ENCODE results near the gene NFKBIA. TPM values are rescaled to one million over a fixed set of nuclear protein-coding genes. Genes with fewer than 3 reads are reported as not detected.

The NFKBIA gene
- polyA plus RNA-seq, 3 donors from 2014 or later = 339 to 579 (median 435) TPM

DNA sequence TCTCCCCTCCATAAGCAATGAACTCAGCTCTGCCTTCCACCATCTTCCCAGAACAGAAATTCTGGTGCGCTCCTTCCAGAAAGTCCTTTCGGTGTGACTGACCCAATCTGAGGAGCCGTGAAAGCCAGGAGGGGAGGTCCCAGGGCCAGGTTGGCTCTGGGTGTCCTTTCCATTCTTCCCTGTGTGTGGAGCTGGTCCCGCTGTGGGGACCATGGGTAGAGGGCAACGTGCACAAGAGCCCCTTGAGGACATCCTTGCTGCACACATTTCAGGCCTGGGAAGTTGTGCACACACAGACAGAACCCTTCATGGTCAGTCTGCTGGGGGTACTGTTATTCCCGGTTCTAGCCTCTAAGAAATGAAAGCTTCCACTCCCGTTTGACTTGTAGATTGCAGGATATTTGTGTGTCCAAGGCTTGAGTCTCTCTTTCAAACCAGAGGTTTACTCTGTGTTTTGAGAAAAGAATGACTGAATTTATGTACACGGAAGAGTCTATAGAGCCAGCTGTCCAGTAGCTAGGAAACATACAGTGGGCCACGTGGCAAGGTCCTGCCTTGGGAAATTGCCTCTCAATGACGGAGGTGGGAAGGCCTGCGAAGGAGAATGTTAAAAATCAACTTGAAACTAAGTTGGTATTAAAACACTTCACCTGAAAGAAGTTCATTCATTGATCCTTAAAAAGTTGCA is 10.1 kb downstream of the NFKBIA start:
- DNase-seq = no peak
- no peak overlapping the region for H3K4me3 Mint-ChIP-seq
- H3K4me1 Mint-ChIP-seq = peaks cover 6 to 11% of the 10 kb centered on the region in 2 donors
- H3K36me3 Mint-ChIP-seq = peaks cover 3 to 13% (median 6%) of the 10 kb centered on the region in 3 donors
- H3K27ac Mint-ChIP-seq = peak overlapping the region in 1 of 6 donors; percentile 21
- no peaks in the 10 kb centered on the region for H3K9me3 Mint-ChIP-seq
- H3K27me3 Mint-ChIP-seq (ENCODE audit: low read depth in 3 of 3) = peaks cover 4 to 8% (median 7%) of the 10 kb centered on the region in 3 donors

DNA sequence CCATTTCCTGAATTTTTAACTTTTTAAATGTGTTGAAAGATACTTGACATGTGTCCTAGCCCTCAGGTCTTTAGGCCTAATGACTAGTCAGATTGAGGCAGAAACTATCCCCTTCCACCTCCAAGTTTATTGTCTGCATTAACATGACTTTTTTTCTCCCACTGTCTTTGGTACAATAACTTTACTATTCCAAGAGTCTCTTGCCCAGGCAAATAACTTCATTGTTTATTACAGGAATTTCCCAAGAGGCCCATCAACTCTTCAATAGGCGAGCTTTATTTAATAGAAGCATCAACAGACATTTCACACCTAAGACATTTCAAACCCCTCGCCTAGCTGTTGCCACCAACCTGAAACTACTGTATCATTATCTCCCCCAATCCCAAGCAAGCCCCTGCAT is 10.7 kb downstream of the NFKBIA start:
- Mint-ChIP-seq H3K27ac (peak overlapping the region in 2 of 6 donors; percentile 21 to 48), H3K36me3 (peaks cover 3 to 8% (median 3%) of the 10 kb centered on the region in 3 donors), H3K9me3 (no peaks in the 10 kb centered on the region), H3K27me3 (ENCODE audit: low read depth in 3 of 3) (peaks cover under 1 to 3% (median 1%) of the 10 kb centered on the region in 3 donors), H3K4me3 (no peak overlapping the region), H3K4me1 (peaks cover 2 to 5% of the 10 kb centered on the region in 2 donors)
- no peak for DNase-seq

DNA sequence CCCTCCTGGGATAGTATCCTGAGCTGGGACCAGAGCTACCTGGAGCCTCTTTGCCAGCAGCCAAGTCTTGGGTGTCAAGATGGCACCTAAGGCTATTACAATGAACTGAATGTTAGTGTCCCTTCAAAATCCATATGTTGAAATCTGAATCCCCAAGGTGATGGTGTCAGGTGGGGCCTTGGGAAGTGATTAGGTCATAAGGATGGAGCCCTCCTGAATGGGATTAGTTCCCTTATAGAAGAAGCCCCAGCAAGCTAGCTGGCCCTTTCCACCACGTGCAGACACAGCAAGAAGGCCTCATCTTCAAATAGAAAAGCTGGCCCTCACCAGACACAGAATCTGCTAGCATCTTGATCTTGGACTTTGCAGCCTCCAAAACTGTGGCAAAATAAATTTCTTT is 12.4 kb downstream of the NFKBIA start:
- Mint-ChIP-seq H3K4me3 (no peak overlapping the region), H3K9me3 (no peaks in the 10 kb centered on the region), H3K36me3 (peaks cover 0 to 3% (median 0%) of the 10 kb centered on the region in 3 donors)

DNA sequence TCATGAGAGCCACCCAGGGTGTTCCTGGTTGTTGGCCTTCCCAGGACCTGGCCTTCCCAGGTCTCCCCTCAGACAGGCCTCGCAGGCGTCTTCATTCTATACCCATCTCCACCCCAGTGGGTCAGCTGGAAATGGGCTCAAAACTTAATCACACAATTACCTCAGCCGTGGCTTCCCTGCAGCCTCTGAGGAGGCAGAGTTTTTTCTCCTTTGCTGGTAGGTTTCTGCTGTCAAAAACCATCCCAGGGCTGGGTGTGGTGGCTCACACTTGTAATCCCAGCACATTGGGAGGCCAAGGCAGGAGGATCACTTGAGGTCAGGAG is 13.2 kb downstream of the NFKBIA start:
- H3K36me3 Mint-ChIP-seq = peaks cover 0 to 3% (median 0%) of the 10 kb centered on the region in 3 donors
- no peak overlapping the region for H3K27ac Mint-ChIP-seq
- H3K4me3 Mint-ChIP-seq = no peak overlapping the region
- H3K27me3 Mint-ChIP-seq (ENCODE audit: low read depth in 3 of 3) = peaks cover 0 to 3% (median 2%) of the 10 kb centered on the region in 3 donors
- H3K4me1 Mint-ChIP-seq = no peaks in the 10 kb centered on the region
- no peaks in the 10 kb centered on the region for H3K9me3 Mint-ChIP-seq
- no peak for DNase-seq

More for the DNA sequence above, 12.4 kb downstream of the NFKBIA start:
- Mint-ChIP-seq H3K4me1 (no peaks in the 10 kb centered on the region), H3K27ac (no peak overlapping the region), H3K27me3 (ENCODE audit: low read depth in 3 of 3) (peaks cover 0 to 3% (median 0%) of the 10 kb centered on the region in 3 donors)
- no peak for DNase-seq

DNA sequence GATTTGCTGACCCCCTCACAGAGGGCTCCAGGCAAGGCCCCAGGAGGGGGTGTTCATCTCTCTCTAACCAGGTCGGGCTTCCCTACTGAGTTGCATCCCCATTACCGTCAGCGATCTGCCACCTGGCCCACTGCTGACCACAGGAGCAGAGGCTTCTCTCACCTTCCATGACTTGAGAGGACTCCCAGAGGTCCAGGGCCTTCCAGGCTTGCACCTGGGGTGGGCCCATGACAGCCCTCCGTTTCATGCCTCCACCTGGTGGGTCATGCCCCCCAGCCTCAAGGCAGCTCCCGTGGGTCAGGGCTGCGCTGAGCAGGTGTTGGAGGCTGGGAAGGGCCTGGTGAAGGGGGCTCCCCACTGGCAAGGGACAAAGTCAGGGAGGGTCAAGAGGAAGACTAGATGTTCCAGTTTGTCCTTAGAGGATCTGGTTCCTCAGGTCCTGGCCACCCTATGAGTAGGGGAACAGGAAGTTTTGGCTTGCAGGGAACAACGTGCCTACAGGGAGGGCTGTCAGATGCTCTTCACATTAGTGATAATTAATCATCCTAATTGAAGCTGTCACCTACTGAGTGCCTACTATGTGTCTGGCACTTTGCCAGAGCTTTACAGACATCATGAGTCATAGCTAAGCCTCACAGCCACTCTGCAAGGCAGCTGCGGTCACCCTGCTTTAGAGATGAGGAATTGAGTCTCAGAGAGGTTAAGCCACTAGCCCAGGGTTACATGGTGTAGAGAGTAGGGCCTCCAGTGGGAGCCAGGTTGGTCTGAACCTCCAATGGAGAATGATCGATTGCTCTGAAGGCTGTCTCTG is 13.8 kb downstream of the NFKBIA start:
- Mint-ChIP-seq H3K9me3 (no peaks in the 10 kb centered on the region), H3K27ac (peak overlapping the region in 1 of 6 donors; percentile 67), H3K36me3 (peaks cover 0 to 3% (median 0%) of the 10 kb centered on the region in 3 donors), H3K4me3 (no peak overlapping the region), H3K4me1 (no peaks in the 10 kb centered on the region), H3K27me3 (ENCODE audit: low read depth in 3 of 3) (peaks cover 0 to 3% (median 2%) of the 10 kb centered on the region in 3 donors)
- DNase-seq = peak in 1 of 3 donors; percentile 48

DNA sequence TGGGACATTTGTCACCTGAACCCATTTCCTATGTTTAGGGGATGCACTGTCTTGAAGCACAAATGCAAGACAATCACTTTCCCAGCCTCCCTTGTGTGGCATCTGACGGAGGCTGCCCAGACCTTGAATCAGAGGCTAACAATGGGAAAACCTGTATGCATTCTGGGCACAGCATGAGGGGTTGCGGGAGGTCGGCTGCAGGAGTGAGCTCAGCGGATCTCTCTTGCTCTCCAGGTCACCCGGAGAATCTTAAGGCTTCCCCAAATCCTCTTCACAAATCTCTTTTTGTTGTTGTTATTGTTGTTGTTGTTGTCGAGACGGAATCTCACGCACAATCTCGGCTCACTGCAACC is 15.3 kb downstream of the NFKBIA start:
- H3K27ac Mint-ChIP-seq = no peak overlapping the region
- peaks cover 0 to 3% (median 2%) of the 10 kb centered on the region in 3 donors for H3K27me3 Mint-ChIP-seq (ENCODE audit: low read depth in 3 of 3)
- H3K4me1 Mint-ChIP-seq = no peaks in the 10 kb centered on the region
- DNase-seq = no peak
- H3K9me3 Mint-ChIP-seq = no peaks in the 10 kb centered on the region
- no peaks in the 10 kb centered on the region for H3K36me3 Mint-ChIP-seq
- H3K4me3 Mint-ChIP-seq = no peak overlapping the region

DNA sequence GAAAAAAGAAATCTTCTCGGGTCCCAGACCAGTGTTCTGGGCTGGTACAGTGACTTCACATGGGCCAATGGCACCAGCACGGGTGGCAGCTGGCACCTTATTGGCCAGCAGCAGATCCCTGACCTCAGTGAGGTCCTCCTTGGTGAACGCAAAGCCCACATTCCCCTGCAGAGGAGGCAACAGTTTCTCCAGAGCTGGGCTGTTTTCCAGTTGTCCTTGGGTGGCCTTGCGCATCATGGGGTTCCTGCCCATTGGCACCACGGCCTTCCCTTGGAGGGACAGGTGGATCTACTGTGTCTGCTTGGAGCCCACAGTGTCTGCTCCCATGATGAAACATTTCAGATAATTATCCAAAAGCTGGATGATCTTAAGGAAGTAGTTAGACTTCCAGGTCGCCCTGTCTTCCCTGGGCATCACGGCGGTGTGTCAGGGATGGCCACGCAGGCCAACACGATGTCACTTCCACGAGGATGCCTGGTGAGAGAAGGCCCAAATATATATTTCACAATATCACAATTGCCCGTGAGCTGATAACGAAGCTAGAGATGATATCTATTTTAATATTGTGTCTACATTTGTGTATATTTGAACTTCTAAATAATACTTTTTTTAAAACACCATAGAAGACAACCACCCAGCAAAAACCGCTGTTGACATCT is 15.8 kb downstream of the NFKBIA start:
- no peak for DNase-seq
- H3K27ac Mint-ChIP-seq = no peak overlapping the region

DNA sequence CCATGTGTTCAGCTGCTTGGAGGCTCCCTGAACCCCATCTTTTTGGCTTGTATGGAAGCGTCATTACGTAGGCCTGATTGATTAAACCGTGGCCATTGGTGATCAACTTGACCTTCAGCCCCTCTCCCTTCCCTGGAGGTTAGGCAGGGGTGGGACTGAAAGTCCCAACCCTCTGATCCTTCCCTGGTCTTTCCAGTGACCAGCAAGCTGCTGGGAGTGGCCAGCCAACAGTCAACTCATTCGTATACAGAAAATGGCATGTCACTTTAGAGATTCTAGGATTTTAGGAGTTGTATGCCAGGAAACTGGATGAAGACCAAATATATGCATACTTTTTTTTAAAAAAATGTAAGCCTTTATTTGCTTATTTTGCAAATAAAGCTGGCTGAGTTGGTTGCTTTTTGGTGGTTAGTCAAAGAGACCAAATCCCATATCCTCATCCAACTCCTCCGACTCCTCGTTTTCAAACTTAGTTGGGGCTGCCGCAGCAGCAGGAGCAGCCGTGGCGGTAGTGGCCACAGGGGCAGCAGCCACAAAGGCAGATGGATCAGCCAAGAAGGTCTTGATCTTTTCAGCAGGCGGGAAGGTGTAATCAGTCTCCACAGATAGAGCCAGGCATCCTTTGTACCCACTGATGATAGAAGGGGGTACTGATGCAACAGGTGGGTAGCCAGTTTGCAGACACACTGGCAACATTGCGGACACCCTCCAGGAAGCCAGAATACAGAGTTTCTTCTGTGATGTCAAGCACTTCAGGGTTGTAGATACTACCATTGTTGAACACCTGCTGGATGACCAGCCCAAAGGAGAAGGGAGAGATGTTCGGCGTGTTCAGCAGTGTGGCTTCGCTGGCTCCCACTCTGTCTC is 16.6 kb downstream of the NFKBIA start:
- no peak overlapping the region for H3K27ac Mint-ChIP-seq
- peaks cover 0 to 2% (median 0%) of the 10 kb centered on the region in 3 donors for H3K27me3 Mint-ChIP-seq (ENCODE audit: low read depth in 3 of 3)
- no peaks in the 10 kb centered on the region for H3K4me1 Mint-ChIP-seq
- no peak overlapping the region for H3K4me3 Mint-ChIP-seq
- no peak for DNase-seq
- no peaks in the 10 kb centered on the region for H3K9me3 Mint-ChIP-seq
- H3K36me3 Mint-ChIP-seq = no peaks in the 10 kb centered on the region

More for the DNA sequence above, 15.8 kb downstream of the NFKBIA start:
- H3K27me3 Mint-ChIP-seq (ENCODE audit: low read depth in 3 of 3) = peaks cover 0 to 2% (median 2%) of the 10 kb centered on the region in 3 donors
- no peak overlapping the region for H3K4me3 Mint-ChIP-seq
- H3K9me3 Mint-ChIP-seq = no peaks in the 10 kb centered on the region
- H3K4me1 Mint-ChIP-seq = no peaks in the 10 kb centered on the region
- H3K36me3 Mint-ChIP-seq = no peaks in the 10 kb centered on the region

DNA sequence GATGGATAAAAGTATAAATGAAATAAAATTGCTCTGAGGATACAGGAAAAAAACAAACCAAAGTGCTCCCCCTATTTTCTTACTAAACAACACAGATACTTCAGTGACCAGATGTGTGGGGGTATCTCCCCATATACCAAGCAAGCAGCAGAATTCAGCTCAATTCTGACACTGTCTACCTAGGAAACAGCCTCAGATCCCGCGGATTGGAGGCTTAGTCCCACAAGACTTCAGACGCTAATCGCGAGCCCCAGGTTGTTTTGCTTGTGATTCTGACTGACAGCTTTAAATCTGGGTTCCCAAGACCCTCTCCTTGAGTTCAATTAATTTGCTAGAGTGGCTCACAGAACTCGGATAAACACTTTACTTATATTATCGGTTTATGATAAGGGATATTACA is 17.3 kb downstream of the NFKBIA start:
- Mint-ChIP-seq H3K4me3 (no peak overlapping the region), H3K4me1 (no peaks in the 10 kb centered on the region), H3K36me3 (no peaks in the 10 kb centered on the region), H3K9me3 (no peaks in the 10 kb centered on the region), H3K27me3 (ENCODE audit: low read depth in 3 of 3) (peaks cover 0 to 2% (median 0%) of the 10 kb centered on the region in 3 donors), H3K27ac (no peak overlapping the region)
- no peak for DNase-seq

DNA sequence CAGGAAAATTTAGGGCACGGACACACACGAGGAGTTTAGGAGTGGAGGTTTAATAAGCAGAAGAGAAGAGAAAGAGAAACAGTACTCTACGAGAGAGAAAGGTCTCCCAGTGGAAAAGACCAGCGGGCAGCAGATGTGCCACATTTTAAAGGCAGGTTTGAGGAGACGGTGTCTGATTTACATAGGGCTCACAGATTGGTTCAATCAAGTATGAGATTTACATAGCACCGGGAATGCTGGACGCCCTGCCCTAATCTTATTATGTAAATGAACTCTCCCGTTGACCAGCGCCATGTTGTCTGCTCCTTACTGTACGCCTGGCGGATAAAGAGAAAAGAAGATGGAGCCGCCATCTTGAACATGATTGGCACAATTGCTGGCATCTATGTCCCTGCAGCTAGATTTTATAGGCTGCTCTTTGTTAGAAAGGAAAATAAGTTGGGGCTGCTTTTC is 17.9 kb downstream of the NFKBIA start:
- no peaks in the 10 kb centered on the region for H3K4me1 Mint-ChIP-seq
- no peaks in the 10 kb centered on the region for H3K9me3 Mint-ChIP-seq
- H3K27ac Mint-ChIP-seq = peak overlapping the region in 2 of 6 donors; percentile 17 to 67
- H3K36me3 Mint-ChIP-seq = no peaks in the 10 kb centered on the region
- no peak overlapping the region for H3K4me3 Mint-ChIP-seq
- H3K27me3 Mint-ChIP-seq (ENCODE audit: low read depth in 3 of 3) = peaks cover 0 to 2% (median 0%) of the 10 kb centered on the region in 3 donors
- no peak for DNase-seq

DNA sequence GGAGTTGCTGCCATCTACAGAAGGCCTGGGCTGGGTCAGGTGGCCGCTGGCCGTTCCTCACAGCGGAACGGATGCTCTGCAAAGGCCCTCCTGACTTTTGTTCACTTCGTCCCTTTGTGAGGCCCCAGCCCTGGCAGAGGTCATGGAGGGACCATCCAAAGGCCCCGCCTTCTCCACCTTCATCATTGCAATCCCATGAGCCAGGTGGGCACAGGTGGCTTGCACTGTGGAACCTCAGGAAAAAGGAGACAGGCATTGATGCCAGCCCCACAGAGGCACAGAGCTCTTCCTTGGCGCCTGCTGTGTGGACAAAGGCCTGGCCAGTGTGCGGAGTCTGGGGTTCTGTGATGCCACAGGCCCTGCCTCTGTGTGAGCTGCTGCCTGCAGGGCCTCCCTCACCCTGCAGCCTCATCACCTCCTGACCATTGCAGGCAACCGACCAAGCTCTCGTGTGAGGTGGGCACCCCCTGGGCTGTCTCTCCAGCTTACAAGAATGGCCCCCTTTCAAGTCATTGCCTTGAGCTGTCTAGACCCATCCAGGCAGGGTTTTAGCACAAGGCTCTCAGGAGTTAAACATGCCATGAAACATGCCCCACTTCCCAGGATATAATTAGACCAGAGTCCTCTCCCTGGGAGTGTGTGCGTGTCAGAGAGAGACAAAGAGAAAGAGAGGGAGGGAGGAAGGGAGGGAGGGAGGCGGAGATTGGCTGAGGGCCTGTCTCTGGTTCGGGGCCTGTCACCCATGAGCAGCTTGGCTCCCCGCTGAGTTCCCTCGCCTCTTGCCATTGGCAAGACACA is 19.3 kb downstream of the NFKBIA start:
- no peak overlapping the region for H3K4me3 Mint-ChIP-seq
- no peak overlapping the region for H3K27ac Mint-ChIP-seq
- DNase-seq = no peak
- H3K36me3 Mint-ChIP-seq = no peaks in the 10 kb centered on the region
- H3K4me1 Mint-ChIP-seq = no peaks in the 10 kb centered on the region
- H3K9me3 Mint-ChIP-seq = no peaks in the 10 kb centered on the region
- peaks cover 0 to 2% (median 0%) of the 10 kb centered on the region in 3 donors for H3K27me3 Mint-ChIP-seq (ENCODE audit: low read depth in 3 of 3)

DNA sequence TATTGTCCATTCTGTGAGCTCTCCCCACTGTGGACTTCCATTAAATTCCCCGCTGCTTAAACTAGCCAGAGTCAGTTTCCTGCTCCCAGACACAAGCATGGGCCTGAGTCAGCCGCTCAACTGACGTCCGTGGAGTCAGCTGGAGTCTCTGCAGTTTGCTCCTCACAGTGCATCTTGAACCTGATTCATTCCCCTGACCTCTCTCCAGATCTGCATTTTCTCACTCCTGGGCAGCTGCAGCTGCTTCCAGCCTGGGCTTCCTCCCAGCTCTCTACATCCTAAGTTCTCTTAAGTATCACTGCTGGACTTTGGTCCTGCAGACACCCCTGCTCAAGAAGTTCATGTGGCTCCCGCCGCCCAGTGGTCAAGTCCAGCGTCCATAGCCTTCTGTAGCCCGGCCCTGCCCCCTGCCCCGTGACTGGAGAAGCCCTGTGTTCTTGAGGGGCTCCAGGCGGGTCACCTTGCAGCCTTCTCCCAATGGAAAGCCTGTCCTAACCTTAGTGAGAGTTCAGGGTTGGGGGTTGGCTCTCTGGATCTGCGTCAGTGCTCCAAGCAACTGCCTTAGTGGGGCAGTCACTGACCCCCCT is 20.0 kb downstream of the NFKBIA start:
- Mint-ChIP-seq H3K4me1 (no peaks in the 10 kb centered on the region), H3K4me3 (no peak overlapping the region), H3K27ac (no peak overlapping the region), H3K36me3 (no peaks in the 10 kb centered on the region), H3K27me3 (ENCODE audit: low read depth in 3 of 3) (peaks cover 0 to 2% (median 0%) of the 10 kb centered on the region in 3 donors), H3K9me3 (no peaks in the 10 kb centered on the region)
- no peak for DNase-seq
